GM21526 (cell line): ENCODE data around the gene NANOS1.

Experiments
- ATAC-seq: cut with Tn5 transposase; IDR thresholded peaks from one replicate; pipeline ENCODE4 v1.9.1; 2021; ENCODE audit warnings: moderate library complexity; ENCODE audit not compliant: unreplicated experiment, low FRiP score

NANOS1 gene

GRCh38 chr10:119055472-119055871, 26.0 kb downstream of the NANOS1 start:
- ATAC-seq, result no peak

DNA sequence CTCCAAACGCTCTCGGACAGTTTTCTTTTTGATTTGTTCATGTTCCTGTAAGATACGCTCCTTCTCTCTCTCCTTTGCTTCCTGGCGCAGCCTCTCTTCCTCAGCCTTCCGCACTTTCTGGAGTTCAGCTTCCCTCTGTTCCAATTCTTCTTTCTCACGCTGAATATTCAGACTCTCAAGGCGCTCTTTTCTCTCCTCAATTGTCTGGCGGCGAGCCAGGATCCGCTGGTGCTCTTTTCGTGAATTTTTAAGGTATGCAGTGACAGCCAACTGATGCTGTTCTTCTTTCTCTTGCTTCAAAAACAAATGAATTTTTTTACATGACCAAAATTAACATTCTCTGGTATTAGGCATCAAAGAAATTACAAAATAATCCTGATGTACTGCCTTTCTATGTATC, 28.5 kb downstream of the NANOS1 start:
- ATAC-seq, result no peak

- no peak for ATAC-seq
Observed at GRCh38 chr10:119059557-119059956, 30.0 kb downstream of the NANOS1 start.

DNA sequence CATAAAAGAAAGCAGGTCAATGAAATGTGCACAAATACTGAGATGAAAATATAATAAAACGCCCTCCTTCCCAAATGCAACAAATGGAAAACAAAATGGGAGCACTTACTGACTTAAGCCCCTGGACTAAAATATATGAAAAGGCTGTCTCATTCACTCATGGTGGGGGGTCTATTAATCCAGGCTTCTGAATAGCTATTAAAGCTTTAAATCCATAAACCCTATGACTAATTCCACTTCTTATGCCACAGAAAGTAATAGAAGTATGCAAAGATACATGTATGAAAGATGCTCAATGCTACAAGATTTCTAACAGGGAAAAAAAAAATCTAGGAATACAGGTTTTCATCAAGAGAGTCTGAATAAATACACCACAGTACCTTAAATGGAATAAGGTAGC, 30.6 kb downstream of the NANOS1 start:
- no peak for ATAC-seq

DNA sequence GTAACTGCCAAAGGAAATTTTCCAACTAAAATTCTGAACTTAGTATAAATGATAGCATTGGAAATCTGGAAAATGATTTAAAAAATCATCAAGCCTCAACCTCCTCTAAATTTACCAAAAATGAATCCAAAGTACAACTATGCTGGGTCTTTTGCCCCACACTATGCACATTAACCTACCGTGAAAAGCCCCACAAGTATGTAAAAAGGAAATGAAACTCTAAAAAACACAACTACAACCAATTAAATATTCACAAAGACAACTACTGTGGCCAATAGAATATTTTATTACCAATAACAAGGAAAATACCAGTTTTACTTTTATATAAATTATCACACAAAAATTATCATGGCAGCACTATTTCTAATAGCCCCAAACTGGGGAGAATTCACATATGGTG, 31.8 kb downstream of the NANOS1 start:
- no peak for ATAC-seq

GRCh38 chr10:119061926-119062325, 32.4 kb downstream of the NANOS1 start:
- ATAC-seq, result no peak

GRCh38 chr10:119070395-119071165, 41.1 kb downstream of the NANOS1 start:
- ATAC-seq, result no peak

GRCh38 chr10:119073584-119073983, 44.1 kb downstream of the NANOS1 start:
- no peak for ATAC-seq

DNA sequence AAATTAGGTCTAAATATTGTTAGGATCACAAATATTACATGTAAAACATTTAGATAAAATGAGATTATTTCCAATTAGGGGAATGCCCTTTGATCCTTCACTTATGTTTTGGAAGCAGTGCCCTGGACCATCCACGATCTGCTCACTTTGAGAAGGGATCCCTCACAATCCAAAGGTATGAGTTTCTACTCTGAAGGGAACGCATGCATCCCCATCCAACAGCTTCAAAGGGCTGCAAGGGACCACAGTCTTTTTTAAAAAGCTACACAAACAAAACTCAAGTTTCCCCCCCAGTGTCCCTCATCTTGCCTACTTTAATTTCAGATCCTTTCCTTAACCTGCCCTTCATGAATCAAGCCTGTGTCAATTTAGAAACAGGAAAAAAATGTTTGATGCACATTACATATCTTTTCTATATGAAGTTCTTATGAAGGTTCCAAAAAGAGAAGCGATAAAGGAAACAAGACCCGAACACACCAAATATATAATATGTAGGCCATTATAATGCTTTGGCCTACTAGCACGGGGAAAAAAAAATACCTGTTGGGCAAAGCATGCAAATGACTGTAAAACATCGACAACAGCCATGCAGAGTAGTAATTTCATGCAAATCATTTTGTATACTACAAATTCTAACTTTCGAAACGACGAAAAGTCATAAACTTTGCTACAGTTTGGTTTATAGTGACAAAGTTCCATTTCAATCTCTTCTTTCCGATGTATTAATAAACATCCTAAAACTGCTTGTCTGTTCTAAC, 49.1 kb downstream of the NANOS1 start:
- no peak for ATAC-seq

- ATAC-seq, result peak; percentile 47
Observed at GRCh38 chr10:119079599-119080520, 50.3 kb downstream of the NANOS1 start.

DNA sequence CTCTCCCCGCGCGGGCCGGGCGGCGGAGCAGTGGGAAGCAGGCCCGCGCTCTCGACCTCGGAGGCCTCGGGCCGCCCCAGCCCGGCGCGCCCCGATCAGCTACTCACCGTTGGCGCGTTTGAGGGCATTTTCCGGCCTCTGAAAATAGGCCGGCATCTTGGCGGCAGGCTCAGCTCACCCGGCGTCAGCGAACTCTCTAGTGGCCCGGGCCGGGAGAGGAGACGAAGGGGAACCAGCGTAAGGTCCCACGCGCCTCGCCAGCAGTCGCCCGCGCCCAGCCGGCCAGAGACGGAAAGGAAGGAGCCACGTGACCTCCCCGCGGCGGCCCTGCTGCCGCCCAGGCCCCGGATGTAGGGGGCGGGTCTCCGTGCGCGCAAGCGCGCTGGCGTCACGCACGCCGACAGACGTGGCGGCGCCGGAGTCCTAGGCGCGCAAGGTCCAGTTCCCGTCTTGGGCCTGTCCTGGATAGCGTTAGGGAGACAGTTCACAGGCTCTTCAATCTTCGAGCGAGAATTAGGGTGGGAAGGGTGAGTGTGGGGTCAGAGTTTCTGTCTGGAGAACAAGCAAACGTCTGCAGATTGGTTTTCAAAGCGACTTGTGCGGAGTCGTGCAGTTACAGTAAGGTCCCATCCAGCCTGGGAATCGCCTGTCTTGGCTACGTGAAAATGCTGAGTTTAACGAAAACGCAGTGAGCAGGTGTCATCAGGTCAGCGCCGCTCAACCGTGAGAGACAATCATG, 51.2 kb downstream of the NANOS1 start, which contains the start of gene EIF3A:
Gene EIF3A (minus strand): TSS at position 297 of the 739 bp plus-strand sequence. CDS start 141 bp downstream, at position 156.
- ATAC-seq, result peak; percentile 73
